GM19455 (cell line): ENCODE results near the gene SCAMP3.
A peak's percentile ranks its signal among the peaks of the same experiment; 100 is the strongest.

Experiments
- ATAC-seq: cut with Tn5 transposase; IDR thresholded peaks from one replicate; pipeline ENCODE4 v1.9.1; 2021; ENCODE audit not compliant: unreplicated experiment

Gene SCAMP3

DNA sequence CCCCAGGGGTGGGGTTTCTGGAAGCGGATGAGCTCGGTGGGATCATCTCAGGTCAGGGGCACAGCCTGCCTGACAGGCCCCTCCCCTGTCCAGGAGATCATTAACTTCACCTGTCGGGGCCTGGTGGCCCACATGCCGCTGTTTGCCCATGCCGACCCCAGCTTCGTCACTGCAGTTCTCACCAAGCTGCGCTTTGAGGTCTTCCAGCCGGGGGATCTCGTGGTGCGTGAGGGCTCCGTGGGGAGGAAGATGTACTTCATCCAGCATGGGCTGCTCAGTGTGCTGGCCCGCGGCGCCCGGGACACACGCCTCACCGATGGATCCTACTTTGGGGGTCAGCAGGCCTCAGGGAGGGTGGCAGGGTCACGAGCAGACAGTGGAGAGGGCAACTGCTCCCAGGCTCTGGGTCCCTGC is 23.5 kb upstream of the SCAMP3 start:
- ATAC-seq: no peak

DNA sequence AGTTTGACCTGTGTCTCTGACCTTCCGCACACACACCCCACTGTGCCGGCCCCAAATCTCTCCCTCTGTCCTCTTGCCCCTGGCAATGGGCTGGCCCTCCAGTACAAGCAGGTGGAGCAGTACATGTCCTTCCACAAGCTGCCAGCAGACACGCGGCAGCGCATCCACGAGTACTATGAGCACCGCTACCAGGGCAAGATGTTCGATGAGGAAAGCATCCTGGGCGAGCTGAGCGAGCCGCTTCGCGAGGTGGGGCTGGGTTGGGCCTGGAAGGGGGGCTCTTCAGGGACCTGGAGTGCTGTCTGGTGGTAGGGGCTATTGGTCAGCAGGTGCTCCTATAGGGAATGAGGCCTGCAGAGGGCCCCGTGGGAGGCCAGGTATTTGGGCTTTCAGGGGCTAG is 22.9 kb upstream of the SCAMP3 start:
- no peak for ATAC-seq

DNA sequence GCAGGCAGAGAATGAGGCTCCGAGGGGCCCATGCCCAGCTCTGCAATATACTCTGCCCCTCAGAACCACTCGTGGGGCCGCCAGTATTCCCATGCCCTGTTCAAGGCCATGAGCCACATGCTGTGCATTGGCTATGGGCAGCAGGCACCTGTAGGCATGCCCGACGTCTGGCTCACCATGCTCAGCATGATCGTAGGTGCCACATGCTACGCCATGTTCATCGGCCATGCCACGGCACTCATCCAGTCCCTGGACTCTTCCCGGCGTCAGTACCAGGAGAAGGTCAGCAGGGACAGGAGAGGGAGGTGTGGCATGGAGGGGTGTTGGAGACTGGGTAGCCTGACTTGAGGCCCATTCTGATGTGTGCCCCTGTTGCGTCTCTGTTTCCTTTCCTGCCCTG is 22.3 kb upstream of the SCAMP3 start:
- ATAC-seq: no peak

DNA sequence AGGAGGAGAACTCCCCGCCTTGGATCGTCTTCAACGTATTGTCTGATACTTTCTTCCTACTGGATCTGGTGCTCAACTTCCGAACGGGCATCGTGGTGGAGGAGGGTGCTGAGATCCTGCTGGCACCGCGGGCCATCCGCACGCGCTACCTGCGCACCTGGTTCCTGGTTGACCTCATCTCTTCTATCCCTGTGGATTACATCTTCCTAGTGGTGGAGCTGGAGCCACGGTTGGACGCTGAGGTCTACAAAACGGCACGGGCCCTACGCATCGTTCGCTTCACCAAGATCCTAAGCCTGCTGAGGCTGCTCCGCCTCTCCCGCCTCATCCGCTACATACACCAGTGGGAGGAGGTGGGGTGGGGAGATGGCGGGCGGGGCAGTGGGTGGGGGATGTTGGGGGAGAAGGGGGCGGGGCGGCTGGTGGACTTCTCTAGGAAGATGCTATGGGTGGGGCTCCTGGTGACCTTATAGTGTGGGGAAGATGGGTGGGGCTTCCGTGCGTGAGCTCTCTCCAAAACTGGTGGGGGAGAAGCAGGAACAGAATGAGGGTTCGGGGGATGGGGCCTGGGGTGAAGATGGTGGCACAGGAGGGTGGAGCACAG is 20.4 kb upstream of the SCAMP3 start:
- ATAC-seq: no peak

DNA sequence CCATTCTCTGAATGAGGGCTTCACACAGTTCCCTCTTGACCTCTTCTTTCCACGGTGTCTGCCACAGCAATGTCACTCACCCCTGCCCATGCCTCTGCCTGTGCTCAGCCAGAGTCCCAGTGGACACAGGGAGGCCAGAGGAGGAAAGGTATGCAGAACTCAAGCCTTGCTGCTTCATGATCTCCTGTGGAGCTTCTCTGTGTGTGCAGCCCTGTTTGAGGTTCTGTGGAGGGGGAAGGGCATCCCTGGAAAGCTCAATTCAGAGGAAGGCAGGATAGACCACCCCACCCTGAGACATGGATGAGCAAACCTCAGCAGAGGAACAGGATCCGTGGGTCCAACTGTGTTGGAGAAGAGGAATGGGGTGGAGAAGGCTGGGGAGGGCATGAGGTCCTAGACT is 17.1 kb upstream of the SCAMP3 start:
- ATAC-seq: no peak

DNA sequence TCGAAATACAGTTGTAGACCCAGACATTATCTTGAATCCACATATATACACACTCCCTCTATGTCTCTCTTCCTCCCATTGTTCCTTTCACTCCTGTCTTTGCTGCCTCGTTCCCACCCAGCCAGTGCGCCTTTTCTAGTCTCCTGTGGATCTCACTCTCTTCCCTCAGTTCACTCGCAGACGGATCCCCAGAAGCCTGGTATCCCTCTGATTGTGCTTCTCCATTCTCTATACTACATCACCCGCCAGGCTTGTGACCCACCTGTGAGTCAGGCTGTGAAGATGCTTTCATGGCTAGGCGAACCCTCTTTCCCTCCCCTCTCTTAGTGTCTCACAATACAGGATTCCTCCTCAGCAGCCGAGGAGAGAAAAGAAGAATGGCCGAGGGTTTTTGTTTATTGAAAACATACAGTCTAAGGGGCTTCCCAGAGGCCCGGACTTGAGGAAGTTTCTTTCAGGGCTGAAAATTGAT is 16.6 kb upstream of the SCAMP3 start:
- no peak for ATAC-seq

DNA sequence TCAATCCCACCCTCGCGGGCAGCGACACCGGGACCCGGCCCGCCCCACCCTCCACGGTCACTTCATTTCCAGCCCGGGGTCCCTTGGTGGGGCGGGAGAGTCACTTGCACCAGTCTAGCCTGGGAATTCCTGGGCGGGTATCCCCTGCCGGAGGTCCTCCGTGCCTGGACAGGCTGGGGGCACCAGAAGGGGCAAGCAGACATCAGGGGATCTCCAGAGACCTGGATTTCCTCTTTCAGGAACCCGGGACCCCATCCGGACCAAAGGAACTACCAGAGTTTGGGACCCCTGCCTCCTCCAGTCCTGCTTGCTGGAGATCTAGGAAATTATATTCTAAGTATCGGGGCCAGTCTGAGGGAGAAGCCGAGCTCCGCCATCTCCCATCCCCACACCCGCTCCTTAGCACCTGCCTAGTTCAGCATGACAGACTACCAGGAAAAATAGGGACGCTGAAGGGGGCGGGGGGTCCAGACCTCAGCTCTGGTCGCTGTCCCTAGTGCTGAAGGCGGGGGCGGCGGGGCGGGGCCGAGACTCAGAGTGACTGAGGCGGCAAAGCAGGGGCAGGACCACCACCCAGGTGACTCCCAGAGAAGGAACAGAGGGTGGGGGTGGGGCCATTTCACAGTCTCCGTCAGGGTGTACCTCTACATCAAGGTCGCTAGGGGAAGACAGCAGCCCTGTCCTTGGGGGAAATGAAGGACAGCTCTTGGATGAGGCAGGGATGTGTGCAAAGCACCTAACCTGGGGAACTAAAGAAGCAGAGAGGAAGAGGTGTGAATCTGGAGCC is 15.9 kb upstream of the SCAMP3 start:
- no peak for ATAC-seq

DNA sequence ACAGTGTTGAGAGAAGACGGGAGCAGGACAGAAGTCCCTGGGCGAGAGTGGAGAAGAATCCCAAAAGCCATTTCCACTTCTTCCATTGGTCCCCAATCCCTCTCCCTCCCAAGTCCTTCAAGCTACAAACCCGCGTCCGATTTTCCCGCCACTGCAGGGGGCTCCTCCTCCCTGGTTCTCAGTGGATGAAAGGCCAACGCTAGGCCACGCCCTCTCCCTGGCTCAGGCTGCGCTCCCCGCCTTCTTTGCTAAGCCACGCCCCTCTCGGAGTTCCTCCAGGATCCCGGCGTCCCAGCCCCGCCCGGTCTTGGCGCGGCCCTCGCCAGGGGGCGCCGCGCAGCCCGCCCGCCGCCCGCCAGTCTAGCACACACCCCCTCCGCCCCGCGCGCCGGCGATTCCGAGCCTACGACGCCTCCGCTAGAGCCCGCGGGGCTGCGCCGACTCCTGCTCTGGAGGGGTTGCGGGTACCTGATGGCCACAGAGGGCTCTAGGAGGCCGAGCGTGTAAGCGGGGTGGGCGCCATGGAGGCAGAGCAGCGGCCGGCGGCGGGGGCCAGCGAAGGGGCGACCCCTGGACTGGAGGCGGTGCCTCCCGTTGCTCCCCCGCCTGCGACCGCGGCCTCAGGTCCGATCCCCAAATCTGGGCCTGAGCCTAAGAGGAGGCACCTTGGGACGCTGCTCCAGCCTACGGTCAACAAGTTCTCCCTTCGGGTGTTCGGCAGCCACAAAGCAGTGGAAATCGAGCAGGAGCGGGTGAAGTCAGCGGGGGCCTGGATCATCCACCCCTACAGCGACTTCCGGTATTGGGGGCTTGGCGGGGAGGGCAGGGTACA is 15.1 kb upstream of the SCAMP3 start, which contains the start of gene HCN3:
TSS of gene HCN3 (plus strand) at position 394 of the 832 bp plus-strand sequence. CDS start at position 522, 128 bp downstream.
- peak; percentile 60 for ATAC-seq

DNA sequence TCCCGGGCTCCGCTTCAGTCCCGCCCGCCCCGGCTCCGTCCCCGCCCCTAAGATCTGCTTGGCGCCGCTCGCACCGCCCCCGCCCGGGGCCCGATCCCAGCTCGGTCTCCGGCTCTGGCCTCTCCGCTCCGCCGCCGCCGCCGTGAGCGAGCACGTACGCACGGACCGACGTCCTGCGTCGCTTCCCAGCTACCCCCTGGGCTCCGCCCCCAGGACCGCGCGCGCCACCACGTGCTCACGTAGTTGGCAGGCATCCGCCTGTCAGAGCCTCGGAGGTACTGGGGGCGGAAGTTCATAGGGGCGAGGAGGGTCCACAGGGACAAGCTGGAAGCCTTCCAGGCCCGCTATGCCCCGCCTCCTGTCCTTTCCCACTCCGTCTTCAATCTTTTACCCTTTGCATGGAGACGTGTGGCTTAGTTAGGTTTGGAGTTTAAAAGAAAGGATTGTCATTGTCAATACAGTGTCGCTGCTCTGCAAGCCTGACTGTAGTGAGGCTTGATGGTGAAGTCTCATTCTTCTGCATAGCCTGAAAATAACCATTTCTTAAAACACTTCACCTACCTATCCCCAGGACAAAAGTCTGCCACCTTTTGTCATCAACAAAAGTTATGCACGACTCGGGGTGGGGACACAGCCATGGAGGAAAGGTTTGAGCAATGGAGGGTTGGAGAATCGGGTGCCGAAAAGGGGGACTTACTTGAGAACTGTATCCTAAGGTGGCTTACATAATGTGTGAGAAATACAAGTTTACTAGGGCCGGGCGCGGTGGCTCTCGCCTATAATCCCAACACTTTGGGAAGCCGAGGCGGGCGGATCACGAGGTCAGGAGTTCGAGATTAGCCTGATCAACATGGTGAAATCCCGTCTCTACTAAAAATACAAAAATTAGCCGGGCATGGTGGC is 11.4 kb upstream of the SCAMP3 start, which contains the start of gene CLK2:
TSS of gene CLK2 (minus strand) at position 162 of the 903 bp plus-strand sequence. CDS start 2,527 bp downstream, outside the sequence.
- peak; percentile 81 for ATAC-seq

DNA sequence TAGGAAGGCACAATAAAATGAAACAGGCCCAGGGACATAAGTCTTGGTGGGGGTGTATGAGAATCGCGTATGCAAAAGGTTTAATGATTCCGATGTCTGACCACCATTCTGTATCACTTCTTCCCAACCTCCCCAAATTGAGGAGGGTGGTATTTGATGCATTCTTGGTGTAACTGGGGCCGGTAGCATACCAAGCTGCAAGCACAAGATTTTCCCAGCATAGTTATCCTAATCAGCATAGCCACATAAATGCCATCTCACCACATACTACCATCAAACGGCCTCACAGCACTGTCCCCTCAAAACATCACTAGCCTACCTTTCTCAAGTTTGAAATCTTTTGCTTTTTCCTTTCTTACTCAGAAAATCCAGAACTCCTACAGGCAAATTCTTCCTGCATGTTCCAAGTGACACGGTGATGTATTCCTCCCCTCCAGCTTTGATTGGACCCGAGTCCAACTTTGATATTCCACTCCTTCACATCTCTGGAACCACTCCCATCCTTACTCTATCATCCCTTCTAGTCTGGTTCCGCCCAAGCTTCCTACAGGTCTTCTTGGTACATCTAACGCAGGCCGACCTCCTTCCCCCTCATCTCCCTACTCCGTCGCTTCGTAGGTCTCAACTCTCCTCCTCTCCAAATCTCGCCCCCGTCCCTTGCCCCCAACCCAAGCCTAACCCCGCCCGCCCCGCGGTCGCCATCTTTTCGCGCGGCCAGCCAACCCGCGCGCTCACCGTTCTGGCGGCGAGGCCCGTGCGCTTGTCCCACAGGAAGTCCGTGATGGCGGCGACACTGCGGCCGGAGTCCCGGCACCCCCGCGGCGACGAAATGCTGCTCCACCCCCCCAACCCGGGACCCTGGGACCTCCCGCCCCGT is 10.5 kb upstream of the SCAMP3 start:
- ATAC-seq: peak; percentile 39

DNA sequence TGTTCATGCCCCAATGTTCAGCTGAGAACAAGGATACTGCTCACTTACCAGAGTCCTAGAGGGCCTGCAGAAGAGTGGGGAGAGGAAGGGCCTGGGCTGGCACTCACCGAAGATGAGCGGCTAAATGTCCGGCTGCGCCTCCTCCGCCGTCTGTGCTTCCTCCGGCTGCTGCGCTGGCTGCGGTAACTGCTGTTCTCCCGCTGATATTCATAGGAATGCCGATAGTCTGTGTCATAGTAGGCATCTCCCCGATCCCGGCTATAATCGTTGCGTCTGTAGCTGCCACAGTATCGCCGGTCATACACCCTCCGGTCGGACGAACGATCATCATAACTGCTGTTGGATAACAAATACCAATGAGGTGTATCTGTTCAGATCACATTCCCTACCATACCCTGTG is 7.2 kb upstream of the SCAMP3 start:
- no peak for ATAC-seq

DNA sequence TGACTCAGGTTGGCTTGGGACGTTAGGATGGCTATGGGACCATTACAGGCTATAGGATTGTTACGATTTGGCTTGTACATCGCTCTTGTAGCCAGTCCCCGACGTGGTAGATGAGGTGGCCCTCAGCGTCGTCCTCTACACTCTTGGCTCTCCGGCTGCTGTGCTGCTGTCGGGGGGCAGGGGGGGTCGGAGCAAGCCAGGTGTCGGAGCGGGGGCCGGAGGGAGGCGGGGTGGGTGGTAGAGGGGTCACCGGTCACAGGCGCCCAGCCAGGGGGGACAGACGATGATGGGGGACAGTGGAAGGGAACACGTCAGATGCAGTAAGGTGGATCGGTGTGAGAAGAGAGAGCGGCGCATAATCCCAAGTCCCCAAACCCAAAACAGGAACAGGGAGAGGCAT is 6.5 kb upstream of the SCAMP3 start:
- no peak for ATAC-seq

DNA sequence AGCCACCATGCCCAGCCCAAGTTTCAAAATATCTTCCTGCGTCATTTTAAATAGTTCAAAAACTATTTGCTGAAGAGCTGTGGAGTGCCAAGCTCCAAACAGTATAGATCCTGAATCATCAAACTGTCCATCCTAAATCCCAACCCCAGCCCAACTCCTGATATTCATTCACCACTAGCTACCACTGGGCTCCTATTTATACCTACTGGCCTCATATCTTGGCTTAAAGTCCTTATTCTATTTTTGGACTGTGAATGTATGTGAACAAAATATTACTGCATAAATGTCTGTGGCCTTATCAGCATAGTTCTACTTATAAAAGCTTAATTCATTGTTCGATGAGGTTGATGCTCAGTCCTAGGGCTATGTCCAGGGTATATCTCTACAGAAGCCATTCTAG is 5.2 kb upstream of the SCAMP3 start:
- ATAC-seq: no peak

DNA sequence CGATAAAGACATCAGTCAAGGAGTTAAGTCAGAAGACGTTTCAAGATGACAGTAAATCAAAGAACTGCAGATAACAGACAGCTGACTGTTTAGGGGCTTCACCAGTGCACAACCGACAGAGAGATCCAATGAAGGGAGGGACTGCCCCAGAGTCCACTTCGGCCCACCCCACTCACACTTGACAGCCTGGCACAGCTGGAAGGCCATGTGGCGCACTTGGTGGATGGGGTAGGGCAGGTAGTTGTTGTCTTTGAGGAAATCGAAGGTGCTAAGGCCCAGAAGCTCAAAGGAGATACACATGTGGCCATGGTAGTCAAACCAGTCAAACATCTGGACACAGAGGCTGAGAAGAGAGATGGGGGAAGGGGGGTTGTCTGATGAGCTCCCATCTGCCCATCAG is 4.4 kb upstream of the SCAMP3 start:
- no peak for ATAC-seq

DNA sequence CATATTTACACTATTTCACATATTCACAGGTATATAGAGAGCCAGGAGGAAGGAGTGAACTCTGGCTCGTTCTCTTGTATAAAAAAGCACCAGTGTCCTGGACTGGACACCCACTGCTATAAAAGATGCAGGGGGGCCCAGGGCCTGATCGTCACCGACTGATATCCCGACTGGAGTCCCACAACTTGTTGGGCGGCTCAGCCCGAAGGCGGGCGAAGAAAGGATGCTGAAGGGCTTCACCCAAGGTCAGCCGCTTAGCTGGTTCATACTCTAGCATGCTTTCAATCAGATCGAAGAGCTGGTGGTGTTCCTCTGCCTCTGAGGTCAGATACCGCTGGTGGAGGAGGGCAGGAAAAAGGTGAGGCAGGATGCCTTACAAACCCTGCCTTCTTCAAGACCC is 907 bp upstream of the SCAMP3 start:
- ATAC-seq: no peak

DNA sequence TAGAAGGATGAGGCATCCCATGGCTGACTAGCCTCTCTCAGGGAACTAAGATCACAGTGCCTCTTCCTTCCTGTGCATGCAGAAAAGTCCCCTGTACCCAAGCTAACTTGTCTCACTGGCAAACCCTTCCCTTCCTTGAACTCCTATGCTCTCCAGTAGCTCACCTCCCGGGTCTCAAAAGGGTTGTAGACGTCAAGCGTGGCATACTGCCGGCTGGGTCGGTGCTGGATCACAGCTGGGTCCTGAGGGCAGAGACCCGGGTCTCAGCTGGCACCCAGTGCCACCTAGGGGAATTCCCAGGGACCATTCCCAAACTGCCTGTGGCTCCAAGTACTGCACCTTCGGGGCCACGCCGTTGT is 688 bp downstream of the SCAMP3 start:
- ATAC-seq: no peak

DNA sequence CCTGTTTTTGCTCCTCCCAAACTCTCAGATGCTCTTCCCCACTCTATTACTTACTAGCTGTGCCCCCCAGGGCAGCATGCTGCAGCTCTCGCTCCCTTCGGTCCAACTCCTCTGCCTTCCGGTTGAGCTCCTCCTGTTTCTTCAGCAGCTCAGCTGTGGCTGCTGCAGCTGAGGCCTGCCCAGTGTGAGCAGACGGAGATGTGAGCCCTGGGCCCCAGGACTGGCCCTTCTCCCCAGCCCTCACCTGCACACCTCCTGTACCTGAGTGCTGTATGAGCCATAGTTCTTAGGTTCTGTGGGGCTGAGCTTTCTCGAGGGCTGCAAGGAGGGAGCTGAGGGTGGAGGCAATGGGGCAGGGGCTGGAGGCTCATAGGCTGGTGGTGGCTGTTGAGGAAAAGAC is 1.9 kb downstream of the SCAMP3 start:
- no peak for ATAC-seq

DNA sequence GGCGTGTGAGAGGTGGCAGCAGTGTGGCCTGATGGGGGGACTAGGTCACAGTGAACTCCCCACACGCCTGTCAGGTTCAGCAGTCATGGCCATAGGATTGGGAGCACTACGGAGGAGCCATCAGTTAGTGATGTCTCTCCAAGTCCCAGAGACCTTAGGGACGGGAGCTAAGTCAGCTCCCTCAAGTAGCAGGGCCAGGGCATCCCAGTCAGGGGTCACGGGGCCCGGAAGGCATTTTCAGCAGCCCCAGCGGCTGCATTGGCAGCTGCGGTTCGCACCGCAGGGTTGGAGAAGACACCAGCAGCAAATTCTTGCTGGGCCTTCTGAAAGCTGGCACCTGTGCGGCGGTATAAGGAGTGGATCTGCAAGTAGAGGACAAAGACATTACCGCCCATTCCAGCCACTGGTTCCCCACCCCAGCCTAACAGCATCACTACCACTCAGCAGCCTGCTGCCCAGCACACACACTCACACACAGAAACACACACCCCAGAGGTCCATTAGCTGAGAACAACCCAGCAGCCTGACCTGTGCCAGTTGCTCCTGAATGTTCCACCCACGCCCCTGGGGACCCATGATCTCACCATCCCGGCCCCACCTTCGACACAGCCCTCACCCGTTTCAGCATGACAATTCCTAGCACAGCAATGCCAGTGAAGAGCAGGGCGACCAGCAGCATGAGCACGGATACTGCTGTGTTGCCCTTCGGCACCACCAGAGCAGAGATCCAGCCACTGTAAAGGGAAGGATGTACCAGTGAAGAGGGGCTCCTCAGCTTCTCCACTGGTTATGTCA is 5.9 kb downstream of the SCAMP3 start:
- no peak for ATAC-seq
